Measurements from ENCODE around the gene RBPJ.

GRCh38 chr4:26279446-26279845, 41.4 kb upstream of the RBPJ start:
- no peak for TF ChIP-seq CTCF (IDR thresholded peaks at IDR 0.05)
- no peak for TF ChIP-seq TCF7L2 (IDR thresholded peaks at IDR 0.05; ENCODE audit: low read depth, low read length)
- no peak for TF ChIP-seq REST (IDR thresholded peaks at IDR 0.05; ENCODE audit: insufficient read depth in 1 of 2, low read depth in 2 of 2, low read length in 1 of 2)
- no peak for TF ChIP-seq POLR2AphosphoS5 (IDR thresholded peaks at IDR 0.05; ENCODE audit: low read depth, low read length)
- TF ChIP-seq SIN3A (IDR thresholded peaks at IDR 0.05; ENCODE audit: borderline replicate concordance, insufficient read depth, low read depth, low read length) = no peak

All from Panc1 (cell line).